ENCODE data around the gene CCDC149.

The CCDC149 gene

DNA sequence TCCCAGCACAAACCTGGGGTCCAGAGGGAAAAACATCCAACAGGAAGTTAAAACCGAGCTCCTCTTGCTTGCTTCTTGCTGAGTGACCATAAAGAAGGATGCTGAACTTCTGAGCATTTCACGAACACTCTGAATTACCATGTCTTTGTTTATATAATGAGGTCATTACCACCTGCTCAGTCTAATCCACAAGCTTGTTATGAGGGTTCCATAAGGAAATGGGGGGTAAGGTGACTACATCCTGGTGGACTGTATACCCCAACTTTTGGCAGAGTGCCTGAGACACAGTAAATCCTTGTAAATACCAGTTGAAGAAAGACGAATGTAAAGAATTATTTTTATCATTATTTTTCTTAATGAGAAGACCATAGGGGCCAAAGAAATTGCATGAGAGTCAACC is 16.8 kb downstream of the CCDC149 start:
- H3K4me1 ChIP-seq (ENCODE audit: insufficient read depth, low read length): no peaks in the 10 kb centered on the region
- no peaks in the 10 kb centered on the region for H3K9me3 ChIP-seq (ENCODE audit: insufficient read depth, low read length, severe bottlenecking)
- no peak overlapping the region for H3K4me2 ChIP-seq (ENCODE audit: insufficient read depth, low read length)
- H3K27ac ChIP-seq (ENCODE audit: low read length): no peak overlapping the region
- DNase-seq (no peak), ATAC-seq (ENCODE audit: insufficient read depth, low read depth) (no peak)
- no peak for TF ChIP-seq EZH2 (IDR thresholded peaks at IDR 0.05; ENCODE audit: borderline replicate concordance, low read depth, low read length, severe bottlenecking)
- TF ChIP-seq, protein P1, sequence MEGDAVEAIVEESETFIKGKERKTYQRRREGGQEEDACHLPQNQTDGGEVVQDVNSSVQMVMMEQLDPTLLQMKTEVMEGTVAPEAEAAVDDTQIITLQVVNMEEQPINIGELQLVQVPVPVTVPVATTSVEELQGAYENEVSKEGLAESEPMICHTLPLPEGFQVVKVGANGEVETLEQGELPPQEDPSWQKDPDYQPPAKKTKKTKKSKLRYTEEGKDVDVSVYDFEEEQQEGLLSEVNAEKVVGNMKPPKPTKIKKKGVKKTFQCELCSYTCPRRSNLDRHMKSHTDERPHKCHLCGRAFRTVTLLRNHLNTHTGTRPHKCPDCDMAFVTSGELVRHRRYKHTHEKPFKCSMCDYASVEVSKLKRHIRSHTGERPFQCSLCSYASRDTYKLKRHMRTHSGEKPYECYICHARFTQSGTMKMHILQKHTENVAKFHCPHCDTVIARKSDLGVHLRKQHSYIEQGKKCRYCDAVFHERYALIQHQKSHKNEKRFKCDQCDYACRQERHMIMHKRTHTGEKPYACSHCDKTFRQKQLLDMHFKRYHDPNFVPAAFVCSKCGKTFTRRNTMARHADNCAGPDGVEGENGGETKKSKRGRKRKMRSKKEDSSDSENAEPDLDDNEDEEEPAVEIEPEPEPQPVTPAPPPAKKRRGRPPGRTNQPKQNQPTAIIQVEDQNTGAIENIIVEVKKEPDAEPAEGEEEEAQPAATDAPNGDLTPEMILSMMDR (IDR thresholded peaks at IDR 0.05; ENCODE audit: borderline replicate concordance, extremely low read depth, low read length, poor library complexity, severe bottlenecking): no peak
- H3K4me3 ChIP-seq (ENCODE audit: low read depth in 1 of 2, low read length in 2 of 2): no peak overlapping the region
- H4K20me1 ChIP-seq (ENCODE audit: insufficient read depth, low read length): no peaks in the 10 kb centered on the region
- no peak overlapping the region for H2AFZ ChIP-seq (ENCODE audit: low read depth, low read length)
- no peaks in the 10 kb centered on the region for H3K79me2 ChIP-seq (ENCODE audit: insufficient read depth, low read length)
- H3K27me3 ChIP-seq (ENCODE audit: insufficient read depth, low read length, poor library complexity): no peaks in the 10 kb centered on the region
- H3K36me3 ChIP-seq (ENCODE audit: insufficient read depth, low read length): no peaks in the 10 kb centered on the region
- H3K9ac ChIP-seq (ENCODE audit: low read depth, low read length): no peak overlapping the region

DNA sequence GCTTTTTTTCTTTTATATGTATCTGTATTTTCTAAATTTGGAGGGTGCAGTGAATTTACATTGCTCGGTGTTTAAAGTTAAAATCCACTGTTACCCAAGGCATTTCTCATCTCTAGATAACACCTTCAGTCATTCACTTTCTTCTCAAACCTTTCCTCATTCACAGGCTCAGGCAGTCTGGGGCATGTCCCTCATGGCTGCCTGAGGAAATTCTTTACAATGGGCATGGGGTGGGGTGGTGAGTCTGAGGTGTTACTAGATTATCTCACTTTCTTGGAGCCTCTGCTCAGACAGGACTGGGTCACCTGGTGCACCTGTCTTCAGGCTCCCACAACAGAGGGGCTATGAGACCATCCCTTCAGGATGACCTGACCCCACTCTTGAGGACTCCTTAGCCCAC is 17.4 kb downstream of the CCDC149 start:
- no peak overlapping the region for H3K4me2 ChIP-seq (ENCODE audit: insufficient read depth, low read length)
- H3K4me3 ChIP-seq (ENCODE audit: low read depth in 1 of 2, low read length in 2 of 2): no peak overlapping the region
- no peaks in the 10 kb centered on the region for H4K20me1 ChIP-seq (ENCODE audit: insufficient read depth, low read length)
- no peaks in the 10 kb centered on the region for H3K4me1 ChIP-seq (ENCODE audit: insufficient read depth, low read length)
- no peaks in the 10 kb centered on the region for H3K79me2 ChIP-seq (ENCODE audit: insufficient read depth, low read length)
- no peak for TF ChIP-seq EZH2 (IDR thresholded peaks at IDR 0.05; ENCODE audit: borderline replicate concordance, low read depth, low read length, severe bottlenecking)
- TF ChIP-seq, protein P1 (IDR thresholded peaks at IDR 0.05; ENCODE audit: borderline replicate concordance, extremely low read depth, low read length, poor library complexity, severe bottlenecking): no peak
- no peak overlapping the region for H3K9ac ChIP-seq (ENCODE audit: low read depth, low read length)
- DNase-seq (no peak), ATAC-seq (ENCODE audit: insufficient read depth, low read depth) (no peak)
- no peaks in the 10 kb centered on the region for H3K9me3 ChIP-seq (ENCODE audit: insufficient read depth, low read length, severe bottlenecking)
- no peak overlapping the region for H3K27ac ChIP-seq (ENCODE audit: low read length)
- no peak overlapping the region for H2AFZ ChIP-seq (ENCODE audit: low read depth, low read length)
- H3K27me3 ChIP-seq (ENCODE audit: insufficient read depth, low read length, poor library complexity): no peaks in the 10 kb centered on the region
- H3K36me3 ChIP-seq (ENCODE audit: insufficient read depth, low read length): no peaks in the 10 kb centered on the region

DNA sequence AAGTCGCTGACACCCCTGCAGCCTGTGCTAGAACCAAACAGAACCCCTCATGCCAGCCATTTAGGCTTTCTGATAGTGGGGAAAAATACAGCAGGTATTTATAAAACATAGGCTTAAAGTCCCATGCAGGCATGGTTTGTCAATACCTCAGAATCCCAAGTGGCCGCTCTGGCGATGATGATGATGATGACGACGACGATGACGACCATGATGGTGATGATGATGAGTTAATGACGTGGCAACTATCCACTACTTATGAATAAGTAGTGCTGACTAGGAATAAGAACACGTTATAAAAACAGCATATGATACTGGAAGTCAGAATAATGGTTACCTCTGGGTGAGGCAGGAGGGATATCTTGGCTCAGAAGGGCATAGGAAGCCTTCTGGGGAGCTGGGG is 18.0 kb downstream of the CCDC149 start:
- no peaks in the 10 kb centered on the region for H3K9me3 ChIP-seq (ENCODE audit: insufficient read depth, low read length, severe bottlenecking)
- H3K79me2 ChIP-seq (ENCODE audit: insufficient read depth, low read length): no peaks in the 10 kb centered on the region
- H3K4me1 ChIP-seq (ENCODE audit: insufficient read depth, low read length): no peaks in the 10 kb centered on the region
- H3K9ac ChIP-seq (ENCODE audit: low read depth, low read length): no peak overlapping the region
- H3K4me3 ChIP-seq (ENCODE audit: low read depth in 1 of 2, low read length in 2 of 2): no peak overlapping the region
- no peaks in the 10 kb centered on the region for H3K27me3 ChIP-seq (ENCODE audit: insufficient read depth, low read length, poor library complexity)
- DNase-seq (no peak), ATAC-seq (ENCODE audit: insufficient read depth, low read depth) (no peak)
- H4K20me1 ChIP-seq (ENCODE audit: insufficient read depth, low read length): no peaks in the 10 kb centered on the region
- no peak overlapping the region for H3K4me2 ChIP-seq (ENCODE audit: insufficient read depth, low read length)
- no peak overlapping the region for H3K27ac ChIP-seq (ENCODE audit: low read length)
- H2AFZ ChIP-seq (ENCODE audit: low read depth, low read length): no peak overlapping the region
- no peaks in the 10 kb centered on the region for H3K36me3 ChIP-seq (ENCODE audit: insufficient read depth, low read length)
- TF ChIP-seq, protein P1 (IDR thresholded peaks at IDR 0.05; ENCODE audit: borderline replicate concordance, extremely low read depth, low read length, poor library complexity, severe bottlenecking): no peak
- no peak for TF ChIP-seq EZH2 (IDR thresholded peaks at IDR 0.05; ENCODE audit: borderline replicate concordance, low read depth, low read length, severe bottlenecking)

DNA sequence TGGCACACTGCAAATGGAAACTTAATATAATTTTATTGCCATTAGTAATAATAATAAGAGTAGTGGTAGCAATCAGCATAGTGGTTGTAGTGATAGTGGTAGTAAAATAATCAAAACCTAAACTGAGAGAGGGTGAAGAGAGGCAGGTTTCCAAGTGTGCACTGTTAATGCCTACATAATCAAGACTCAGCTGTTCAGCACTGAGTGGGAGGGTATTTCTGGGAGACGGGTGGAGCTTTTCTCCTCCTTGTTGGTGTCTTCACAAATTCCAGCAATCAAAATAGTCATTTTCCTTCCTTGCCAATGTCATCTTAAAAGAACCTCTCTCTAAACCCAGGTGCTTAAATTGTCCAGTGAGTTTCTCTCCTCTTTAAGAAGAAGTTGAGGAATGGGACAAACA is 18.6 kb downstream of the CCDC149 start:
- Histone ChIP-seq H3K79me2 (ENCODE audit: insufficient read depth, low read length) (no peaks in the 10 kb centered on the region), H2AFZ (ENCODE audit: low read depth, low read length) (no peak overlapping the region), H3K36me3 (ENCODE audit: insufficient read depth, low read length) (no peaks in the 10 kb centered on the region), H3K27ac (ENCODE audit: low read length) (no peak overlapping the region), H3K4me3 (ENCODE audit: low read depth in 1 of 2, low read length in 2 of 2) (no peak overlapping the region), H3K9ac (ENCODE audit: low read depth, low read length) (no peak overlapping the region), H3K27me3 (ENCODE audit: insufficient read depth, low read length, poor library complexity) (no peaks in the 10 kb centered on the region), H3K4me2 (ENCODE audit: insufficient read depth, low read length) (no peak overlapping the region), H3K9me3 (ENCODE audit: insufficient read depth, low read length, severe bottlenecking) (no peaks in the 10 kb centered on the region), H4K20me1 (ENCODE audit: insufficient read depth, low read length) (no peaks in the 10 kb centered on the region), H3K4me1 (ENCODE audit: insufficient read depth, low read length) (no peaks in the 10 kb centered on the region)
- ATAC-seq (ENCODE audit: insufficient read depth, low read depth) (no peak), DNase-seq (no peak)
- TF ChIP-seq, protein P1 (IDR thresholded peaks at IDR 0.05; ENCODE audit: borderline replicate concordance, extremely low read depth, low read length, poor library complexity, severe bottlenecking): no peak
- TF ChIP-seq EZH2 (IDR thresholded peaks at IDR 0.05; ENCODE audit: borderline replicate concordance, low read depth, low read length, severe bottlenecking): no peak

Measured in DND-41 (cell line).